Tibial nerve (tissue), 4 donors: ENCODE measurements around the gene LRTM2. TPM values are rescaled to one million over a fixed set of nuclear protein-coding genes. Genes with fewer than 3 reads are reported as not detected.

Experiments used
- DNase-seq, 2 donors: peaks; one replicate each; pipeline ENCODE4 v3.0.0-alpha.2; 2019; ENCODE audit warnings: low spot score in 2 of 2
- H3K27ac ChIP-seq, 4 donors: fragments of 200-600 bp; sonication (generic) in 3 of 4; one replicate each; pipeline ENCODE4 v1.5.1; 2017 to 2019; ENCODE audit warnings: mild to moderate bottlenecking in 1 of 4
- H3K27me3 ChIP-seq, 2 donors: fragments of 200-600 bp; sonication (generic) in 1 of 2; one replicate each; pipeline versions ENCODE4 v1.5.1 to v1.6.0; 2017 to 2019
- H3K36me3 ChIP-seq, 3 donors: fragments of 200-600 bp; sonication (generic); one replicate each; pipeline ENCODE4 v1.5.1; 2018 to 2019
- H3K4me1 ChIP-seq, 4 donors: fragments of 200-600 bp; sonication (generic) in 3 of 4; one replicate each; pipeline ENCODE4 v1.5.1; 2017 to 2019
- H3K4me3 ChIP-seq, 4 donors: fragments of 200-600 bp; sonication (generic) in 3 of 4; one replicate each; pipeline ENCODE4 v1.5.1; 2017 to 2019; ENCODE audit warnings: mild to moderate bottlenecking in 1 of 4, moderate library complexity in 1 of 4
- H3K9me3 ChIP-seq, 4 donors: fragments of 200-600 bp; sonication (generic) in 3 of 4; one replicate each; pipeline ENCODE4 v1.5.1; 2017 to 2019
- CTCF ChIP-seq, 5 experiments: fragments of 200-600 bp in 3 of 5; fragments of 450-650 bp in 2 of 5; sonication (generic) in 3 of 5; IDR thresholded peaks; one replicate each; pipeline ENCODE4 v1.5.1; 2016 to 2019; ENCODE audit warnings: antibody characterized with exemption in 5 of 5, mild to moderate bottlenecking in 3 of 5, moderate library complexity in 2 of 5
- EP300 ChIP-seq, 2 donors: sonication (generic); formaldehyde crosslinking; IDR thresholded peaks; one replicate each; pipeline ENCODE4 v1.6.1; 2017; ENCODE audit warnings: antibody characterized with exemption in 2 of 2, mild to moderate bottlenecking in 1 of 2
- POLR2A ChIP-seq, 2 donors: fragments of 450-650 bp; IDR thresholded peaks; one replicate each; pipeline ENCODE4 v1.6.1; 2017; ENCODE audit warnings: antibody characterized with exemption in 2 of 2, mild to moderate bottlenecking in 2 of 2, moderate library complexity in 2 of 2
- WGBS, 2 donors: methylation state at CpG; one replicate each; pipeline ENCODE4 v1.1.5; 2018; 5-methylcytosine and 5-hydroxymethylcytosine counted together
- total RNA-seq, 4 donors: library from RNA; depleted of rRNA; stranded (reverse); fragments of >200 nt; gene quantifications; one replicate each; pipeline ENCODE4 v1.1.0, GENCODE V29; 2016

LRTM2 gene
- total RNA-seq: not detected

- WGBS, 2 donors: 10 to 19% methylated on average over 34 of the region's 34 CpGs
- TF ChIP-seq POLR2A (IDR thresholded peaks at IDR 0.05) (no peak), CTCF (IDR thresholded peaks at IDR 0.05) (no peak), EP300 (IDR thresholded peaks at IDR 0.05) (no peak)
- Histone ChIP-seq H3K9me3 (no peaks in the 10 kb centered on the region), H3K4me3 (no peak within 1 kb of the TSS), H3K36me3 (no peaks in the 10 kb centered on the region), H3K4me1 (peaks cover 0 to 10% (median 0%) of the 10 kb centered on the region in 4 donors), H3K27ac (no peak within 1 kb of the TSS), H3K27me3 (peaks cover 0 to 63% of the 10 kb centered on the region in 2 donors)
- DNase-seq: no peak
These were observed at the start of gene LRTM2 for GRCh38 chr12:1820191-1820895. TSS of gene LRTM2 (plus strand) at chr12:1820565. CDS start at chr12:1828149, 7,584 bp downstream.

- Histone ChIP-seq H3K36me3 (peaks cover 0 to 7% (median 0%) of the 10 kb centered on the region in 3 donors), H3K4me3 (no peak overlapping the region), H3K4me1 (peaks cover 0 to 79% (median 13%) of the 10 kb centered on the region in 4 donors), H3K27ac (peak overlapping the region; percentile 2 to 84 (median 58)), H3K9me3 (no peaks in the 10 kb centered on the region), H3K27me3 (no peaks in the 10 kb centered on the region)
- DNase-seq: no peak
- WGBS, 2 donors: 20 to 24% methylated on average over 4 of the region's 4 CpGs
- no peak for TF ChIP-seq CTCF (IDR thresholded peaks at IDR 0.05)
- TF ChIP-seq POLR2A (IDR thresholded peaks at IDR 0.05): peak in 1 of 2 donors; percentile 4
- peak in 1 of 2 donors; percentile 31 for TF ChIP-seq EP300 (IDR thresholded peaks at IDR 0.05)
These were observed 46.3 kb upstream of the LRTM2 start for GRCh38 chr12:1773937-1774655.

GRCh38 chr12:1776170-1776921 lies 44.0 kb upstream of the LRTM2 start:
- Histone ChIP-seq H3K27ac (peak overlapping the region in 2 of 4 donors; percentile 46 to 81), H3K27me3 (no peaks in the 10 kb centered on the region), H3K4me3 (no peak overlapping the region), H3K4me1 (peaks cover 0 to 84% (median 20%) of the 10 kb centered on the region in 4 donors), H3K9me3 (no peaks in the 10 kb centered on the region), H3K36me3 (no peaks in the 10 kb centered on the region)
- WGBS, 2 donors: 79 to 88% methylated on average over 4 of the region's 4 CpGs
- TF ChIP-seq CTCF (IDR thresholded peaks at IDR 0.05): no peak
- no peak for TF ChIP-seq POLR2A (IDR thresholded peaks at IDR 0.05)
- no peak for TF ChIP-seq EP300 (IDR thresholded peaks at IDR 0.05)
- no peak for DNase-seq

GRCh38 chr12:1777798-1778197 lies 42.6 kb upstream of the LRTM2 start:
- H3K4me3 ChIP-seq: no peak overlapping the region
- TF ChIP-seq CTCF (IDR thresholded peaks at IDR 0.05) (no peak), EP300 (IDR thresholded peaks at IDR 0.05) (no peak), POLR2A (IDR thresholded peaks at IDR 0.05) (no peak)
- H3K4me1 ChIP-seq: peaks cover 0 to 92% (median 25%) of the 10 kb centered on the region in 4 donors
- 92 to 93% methylated on average over 5 of the region's 5 CpGs for WGBS, 2 donors
- no peaks in the 10 kb centered on the region for H3K36me3 ChIP-seq
- H3K9me3 ChIP-seq: no peaks in the 10 kb centered on the region
- H3K27me3 ChIP-seq: no peaks in the 10 kb centered on the region
- no peak for DNase-seq
- no peak overlapping the region for H3K27ac ChIP-seq
